ENCODE measurements around the gene EPHA2.

EPHA2 gene

DNA sequence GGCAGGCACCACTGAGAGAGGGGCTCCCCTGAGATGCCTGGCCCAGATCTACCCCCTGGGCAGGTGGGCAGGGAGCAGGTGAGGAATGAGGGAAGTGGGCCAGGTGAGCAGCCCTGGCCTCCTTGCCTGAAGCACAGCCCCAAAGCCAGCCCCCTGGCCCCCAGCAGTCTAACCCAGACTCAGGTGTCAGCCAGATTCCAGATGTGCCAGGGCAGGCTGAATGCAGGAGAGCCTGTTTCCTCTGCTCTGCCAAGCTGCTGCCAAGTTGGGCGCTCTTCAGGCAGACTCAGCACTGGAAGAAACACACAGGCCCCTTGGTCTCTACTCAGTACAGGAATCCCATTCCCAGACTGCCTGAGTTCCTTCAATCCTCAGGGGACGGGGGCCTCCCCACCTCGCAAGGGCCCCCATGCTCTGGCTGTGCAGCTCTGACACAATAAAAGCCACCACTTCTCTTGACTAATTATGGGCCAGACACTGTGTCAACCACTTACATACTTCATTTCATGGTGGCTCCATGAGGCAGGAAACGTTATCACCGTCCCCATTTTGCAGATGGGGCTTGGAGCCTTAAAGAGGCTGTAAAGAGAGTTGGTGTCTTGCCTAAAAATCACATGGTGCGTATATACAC lies 36.2 kb upstream of the EPHA2 start:
- Histone ChIP-seq H3K27me3 (ENCODE audit: control insufficient read depth, insufficient read depth, low read length) (no peaks in the 10 kb centered on the region), H3K27ac (ENCODE audit: low read depth, low read length) (no peak overlapping the region), H3K9ac (ENCODE audit: low read length) (no peak overlapping the region), H3K36me3 (ENCODE audit: control insufficient read depth, insufficient read depth, low read length) (no peaks in the 10 kb centered on the region), H3K4me3 (ENCODE audit: low read length) (no peak overlapping the region), H3K4me1 (ENCODE audit: control insufficient read depth, insufficient read depth, low read length) (no peaks in the 10 kb centered on the region)

DNA sequence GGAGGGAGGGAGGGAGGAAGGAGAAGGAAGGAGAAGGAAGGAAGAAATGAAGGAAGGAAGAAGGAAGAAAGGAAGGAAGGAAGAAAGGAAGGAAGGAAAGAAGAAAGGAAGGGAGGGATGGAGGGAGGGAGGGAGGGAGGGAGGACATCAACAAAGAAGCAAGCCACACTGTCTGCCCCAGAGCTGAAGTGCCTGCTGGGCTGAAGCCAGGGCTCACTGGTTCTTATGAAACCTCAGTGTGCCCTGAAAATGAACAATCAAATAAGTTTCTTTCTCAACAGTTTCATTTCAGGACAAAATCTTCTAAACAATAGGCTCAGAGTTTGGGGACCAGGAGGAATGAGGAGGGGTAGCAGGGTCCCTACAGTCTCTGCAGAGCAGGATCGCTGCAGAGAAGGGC lies 35.4 kb upstream of the EPHA2 start:
- no peaks in the 10 kb centered on the region for H3K36me3 ChIP-seq (ENCODE audit: control insufficient read depth, insufficient read depth, low read length)
- no peak overlapping the region for H3K4me3 ChIP-seq (ENCODE audit: low read length)
- no peak overlapping the region for H3K27ac ChIP-seq (ENCODE audit: low read depth, low read length)
- no peaks in the 10 kb centered on the region for H3K27me3 ChIP-seq (ENCODE audit: control insufficient read depth, insufficient read depth, low read length)
- no peaks in the 10 kb centered on the region for H3K4me1 ChIP-seq (ENCODE audit: control insufficient read depth, insufficient read depth, low read length)
- H3K9ac ChIP-seq (ENCODE audit: low read length), result no peak overlapping the region

DNA sequence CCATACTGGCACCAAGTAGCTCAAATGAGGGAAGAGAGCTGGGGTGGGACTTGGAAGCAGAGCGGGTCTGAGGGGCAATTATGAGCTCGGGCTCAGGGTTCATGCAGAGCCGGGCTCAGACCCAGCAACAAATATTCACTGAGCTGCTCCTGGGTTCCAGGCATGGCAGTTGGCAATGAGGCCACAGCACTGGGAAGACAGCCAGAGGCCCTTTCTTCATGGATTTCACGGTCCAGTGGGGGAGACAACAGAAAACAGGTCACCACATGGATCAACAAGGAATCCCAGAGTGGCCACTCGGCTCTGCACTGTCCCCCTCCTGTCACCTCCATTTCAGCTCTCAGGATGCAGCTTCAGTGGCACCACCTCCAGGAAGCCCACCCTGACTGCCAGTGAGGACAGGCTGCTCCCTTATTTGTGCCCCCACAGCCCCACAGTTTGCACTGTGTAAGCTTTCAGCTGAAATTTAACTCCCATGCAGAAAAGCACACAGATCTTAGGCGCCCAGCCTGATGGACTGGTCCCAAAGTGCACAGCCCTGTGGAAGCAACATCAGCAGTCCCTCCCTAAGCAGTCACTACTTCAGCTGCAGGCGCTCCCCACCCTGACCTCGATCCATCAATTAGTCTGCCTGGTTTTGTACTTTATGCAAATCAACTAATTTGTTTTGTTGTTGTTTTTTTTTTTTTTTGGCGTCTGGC lies 34.2 kb upstream of the EPHA2 start:
- H3K4me1 ChIP-seq (ENCODE audit: control insufficient read depth, insufficient read depth, low read length), result no peaks in the 10 kb centered on the region
- H3K27ac ChIP-seq (ENCODE audit: low read depth, low read length), result no peak overlapping the region

DNA sequence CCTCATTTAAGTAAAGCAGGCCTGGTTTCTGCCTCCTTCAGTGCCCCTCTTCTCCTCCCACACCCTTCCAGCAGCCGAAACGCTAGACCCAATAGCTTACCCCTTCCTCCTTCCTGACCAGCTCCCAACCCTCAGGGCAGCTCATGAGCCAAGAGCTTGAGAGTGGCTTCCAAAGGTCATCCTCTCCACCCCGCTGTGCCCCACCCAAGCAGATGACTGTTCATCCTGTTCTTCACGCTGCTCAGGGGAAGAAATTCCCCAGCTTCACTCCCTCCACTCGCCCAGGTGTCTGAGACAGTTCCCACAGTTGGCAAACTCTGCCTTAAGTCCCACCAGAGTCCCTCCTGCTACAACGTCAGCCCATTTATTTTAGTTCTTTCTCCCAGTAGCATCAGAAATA lies 33.1 kb upstream of the EPHA2 start:
- H3K27me3 ChIP-seq (ENCODE audit: control insufficient read depth, insufficient read depth, low read length), result no peaks in the 10 kb centered on the region
- H3K36me3 ChIP-seq (ENCODE audit: control insufficient read depth, insufficient read depth, low read length), result no peaks in the 10 kb centered on the region
- H3K4me1 ChIP-seq (ENCODE audit: control insufficient read depth, insufficient read depth, low read length), result no peaks in the 10 kb centered on the region
- no peak overlapping the region for H3K27ac ChIP-seq (ENCODE audit: low read depth, low read length)
- H3K9ac ChIP-seq (ENCODE audit: low read length), result no peak overlapping the region
- no peak overlapping the region for H3K4me3 ChIP-seq (ENCODE audit: low read length)

More for the DNA sequence above, 34.2 kb upstream of the EPHA2 start:
- Histone ChIP-seq H3K27me3 (ENCODE audit: control insufficient read depth, insufficient read depth, low read length) (no peaks in the 10 kb centered on the region), H3K36me3 (ENCODE audit: control insufficient read depth, insufficient read depth, low read length) (no peaks in the 10 kb centered on the region), H3K9ac (ENCODE audit: low read length) (no peak overlapping the region), H3K4me3 (ENCODE audit: low read length) (no peak overlapping the region)

DNA sequence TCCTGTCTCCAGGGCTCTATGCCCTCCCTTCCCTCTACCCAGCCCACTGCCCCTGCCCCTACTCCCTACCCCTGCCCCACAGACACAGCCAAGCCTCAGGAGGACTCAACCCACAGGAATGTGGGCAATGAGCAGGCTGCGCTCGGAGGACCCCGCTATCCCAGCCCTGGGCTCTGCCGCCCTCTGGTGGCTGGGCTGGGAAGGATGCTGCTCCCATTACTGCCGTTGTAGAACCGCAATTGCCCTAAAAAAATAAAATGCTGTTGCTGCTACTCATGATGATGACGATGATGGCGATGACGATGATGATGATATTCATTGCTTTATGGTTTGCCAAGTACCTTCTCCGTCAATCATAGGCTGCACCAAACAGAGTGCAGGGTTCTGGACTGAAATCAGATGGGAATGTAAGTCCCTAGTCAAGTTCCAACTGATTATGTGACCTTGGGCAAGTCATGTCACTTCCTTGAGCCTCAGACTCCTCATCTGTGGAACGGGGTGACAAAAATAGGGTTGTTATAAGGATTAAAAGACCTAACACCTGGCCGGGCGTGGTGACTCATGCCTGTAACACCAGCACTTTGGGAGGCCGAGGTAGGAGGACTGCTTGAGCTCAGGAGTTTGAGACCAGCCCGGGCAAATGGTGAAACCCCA lies 32.0 kb upstream of the EPHA2 start:
- H3K9ac ChIP-seq (ENCODE audit: low read length), result no peak overlapping the region
- no peak overlapping the region for H3K27ac ChIP-seq (ENCODE audit: low read depth, low read length)
- no peak overlapping the region for H3K4me3 ChIP-seq (ENCODE audit: low read length)
- no peaks in the 10 kb centered on the region for H3K27me3 ChIP-seq (ENCODE audit: control insufficient read depth, insufficient read depth, low read length)
- H3K36me3 ChIP-seq (ENCODE audit: control insufficient read depth, insufficient read depth, low read length), result no peaks in the 10 kb centered on the region
- H3K4me1 ChIP-seq (ENCODE audit: control insufficient read depth, insufficient read depth, low read length), result no peaks in the 10 kb centered on the region

DNA sequence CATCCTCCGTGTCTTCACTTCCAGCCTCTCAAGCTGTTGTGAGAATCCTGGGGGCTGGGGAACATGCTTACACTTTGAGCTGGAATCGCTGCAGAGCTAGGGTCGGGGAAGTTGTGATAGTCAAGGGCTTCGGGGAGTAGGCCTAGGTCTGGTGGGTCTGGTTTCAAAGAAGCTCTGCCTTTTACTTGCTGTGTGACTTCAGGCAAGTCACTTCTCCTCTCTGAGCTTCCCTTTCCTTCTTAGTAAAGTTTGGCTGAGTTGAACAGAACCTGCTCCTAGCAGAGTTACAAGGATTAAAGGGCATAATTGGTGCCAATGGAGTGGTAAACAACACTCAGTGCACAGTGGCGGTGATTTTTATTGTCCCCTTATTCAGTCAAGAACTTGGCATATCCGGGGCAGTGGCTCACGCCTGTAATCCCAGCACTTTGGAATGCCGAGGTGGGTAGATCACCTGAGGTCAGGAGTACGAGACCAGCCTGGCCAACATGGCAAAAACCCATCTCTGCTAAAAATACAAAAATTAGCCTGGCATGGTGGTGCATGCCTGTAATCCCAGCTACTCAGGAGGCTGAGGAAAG lies 30.9 kb upstream of the EPHA2 start:
- Histone ChIP-seq H3K9ac (ENCODE audit: low read length) (no peak overlapping the region), H3K36me3 (ENCODE audit: control insufficient read depth, insufficient read depth, low read length) (no peaks in the 10 kb centered on the region), H3K27ac (ENCODE audit: low read depth, low read length) (no peak overlapping the region), H3K4me3 (ENCODE audit: low read length) (no peak overlapping the region), H3K27me3 (ENCODE audit: control insufficient read depth, insufficient read depth, low read length) (no peaks in the 10 kb centered on the region), H3K4me1 (ENCODE audit: control insufficient read depth, insufficient read depth, low read length) (peaks cover 8% of the 10 kb centered on the region)

DNA sequence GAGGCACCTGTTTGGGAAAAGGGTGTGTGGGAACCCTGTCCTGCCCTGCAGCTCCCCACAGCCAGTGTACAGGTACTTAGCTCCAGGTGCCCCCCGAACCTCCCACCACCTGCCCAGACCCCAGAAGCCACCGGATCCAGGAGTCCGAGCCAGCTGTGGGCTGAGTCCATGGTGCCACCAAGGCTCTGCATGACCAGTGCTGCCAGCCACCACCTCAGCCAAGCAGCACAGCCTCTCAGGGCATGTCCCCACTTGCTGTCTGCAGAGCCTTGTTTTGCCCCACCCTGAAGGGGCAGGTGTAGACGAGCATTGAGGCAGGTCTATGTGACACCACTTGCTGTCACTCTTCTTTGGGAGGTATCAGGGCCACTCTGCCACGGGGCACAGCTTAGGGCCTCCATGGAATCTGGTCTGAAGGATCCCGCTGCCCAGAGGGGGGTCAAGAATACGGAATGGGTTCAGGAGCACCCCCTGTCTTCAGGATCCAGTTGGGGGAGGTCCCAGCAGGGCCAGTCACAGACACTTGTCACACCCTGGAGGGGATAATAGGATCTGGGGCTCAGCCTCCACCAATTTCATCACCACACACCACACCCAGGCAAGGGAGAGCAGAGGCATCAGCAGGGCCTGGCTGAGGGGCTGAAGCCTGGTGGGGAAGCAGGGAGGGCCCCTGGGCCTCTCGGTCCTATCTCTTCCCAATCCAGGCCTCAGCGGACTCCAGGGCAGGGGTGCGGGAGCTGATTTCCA lies 28.9 kb upstream of the EPHA2 start:
- H3K27ac ChIP-seq (ENCODE audit: low read depth, low read length), result no peak overlapping the region
- no peak overlapping the region for H3K4me3 ChIP-seq (ENCODE audit: low read length)
- no peaks in the 10 kb centered on the region for H3K36me3 ChIP-seq (ENCODE audit: control insufficient read depth, insufficient read depth, low read length)
- H3K27me3 ChIP-seq (ENCODE audit: control insufficient read depth, insufficient read depth, low read length), result no peaks in the 10 kb centered on the region
- H3K4me1 ChIP-seq (ENCODE audit: control insufficient read depth, insufficient read depth, low read length), result peaks cover 15% of the 10 kb centered on the region
- H3K9ac ChIP-seq (ENCODE audit: low read length), result no peak overlapping the region

DNA sequence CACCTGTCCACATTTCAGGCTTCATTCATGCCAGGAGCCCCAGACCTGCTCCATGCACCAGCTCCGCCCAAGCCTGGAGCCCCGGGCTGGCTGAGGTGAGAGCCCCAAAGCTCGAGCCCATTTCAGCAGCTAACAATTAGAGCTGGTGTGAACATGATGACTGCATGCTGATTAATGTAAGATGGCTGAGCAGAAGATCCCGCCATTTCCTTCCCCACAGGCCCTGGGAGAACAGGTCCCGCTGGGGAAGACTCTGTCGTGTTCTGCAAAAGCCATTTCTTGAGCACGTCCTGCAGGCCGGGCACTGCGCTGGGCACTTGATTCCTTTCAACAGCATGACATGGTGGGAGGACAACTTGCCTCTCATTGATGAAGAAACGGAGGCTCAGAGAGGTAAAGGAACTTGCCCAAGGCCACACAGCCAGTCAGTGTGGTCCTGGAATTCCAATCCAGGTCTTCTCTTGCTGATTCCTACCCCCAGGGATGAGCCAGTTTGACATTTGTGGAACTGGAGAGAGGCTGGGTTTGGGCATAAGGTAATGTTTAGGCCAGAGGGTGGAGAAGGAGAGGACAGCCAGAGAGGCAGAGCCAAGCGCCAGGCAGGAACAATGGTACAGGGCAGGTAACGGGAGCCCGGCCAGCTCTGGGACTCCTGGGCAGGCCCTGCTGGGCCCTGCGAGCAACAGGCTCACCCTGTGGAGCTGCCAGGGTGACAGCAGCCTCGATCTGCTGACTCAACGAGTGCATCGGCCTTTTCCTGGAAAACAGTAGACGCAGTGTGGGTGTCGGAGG lies 28.1 kb upstream of the EPHA2 start:
- Histone ChIP-seq H3K4me1 (ENCODE audit: control insufficient read depth, insufficient read depth, low read length) (peaks cover 18% of the 10 kb centered on the region), H3K36me3 (ENCODE audit: control insufficient read depth, insufficient read depth, low read length) (no peaks in the 10 kb centered on the region), H3K9ac (ENCODE audit: low read length) (no peak overlapping the region), H3K4me3 (ENCODE audit: low read length) (no peak overlapping the region), H3K27ac (ENCODE audit: low read depth, low read length) (no peak overlapping the region), H3K27me3 (ENCODE audit: control insufficient read depth, insufficient read depth, low read length) (no peaks in the 10 kb centered on the region)

DNA sequence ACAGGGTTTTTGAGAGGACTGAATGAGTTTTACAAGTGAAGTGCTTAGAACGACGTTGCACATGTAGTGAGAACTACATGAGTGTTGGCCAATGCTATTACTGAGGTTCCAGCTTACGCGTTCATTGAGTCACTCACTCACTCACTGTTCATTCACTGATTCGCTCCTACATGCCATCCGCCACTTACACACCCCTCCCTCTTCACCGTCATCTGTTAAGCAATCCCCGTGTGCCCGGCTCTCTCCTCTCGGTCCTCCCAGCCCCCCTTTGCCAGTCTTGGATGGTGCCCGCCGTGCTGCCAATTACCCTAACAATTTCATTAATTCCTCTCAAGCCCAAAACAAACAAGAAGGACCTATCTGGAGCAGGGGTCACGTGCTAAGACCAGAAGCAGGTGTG lies 27.3 kb upstream of the EPHA2 start:
- Histone ChIP-seq H3K27ac (ENCODE audit: low read depth, low read length) (no peak overlapping the region), H3K4me3 (ENCODE audit: low read length) (no peak overlapping the region), H3K36me3 (ENCODE audit: control insufficient read depth, insufficient read depth, low read length) (no peaks in the 10 kb centered on the region), H3K9ac (ENCODE audit: low read length) (no peak overlapping the region), H3K4me1 (ENCODE audit: control insufficient read depth, insufficient read depth, low read length) (peaks cover 25% of the 10 kb centered on the region), H3K27me3 (ENCODE audit: control insufficient read depth, insufficient read depth, low read length) (no peaks in the 10 kb centered on the region)

DNA sequence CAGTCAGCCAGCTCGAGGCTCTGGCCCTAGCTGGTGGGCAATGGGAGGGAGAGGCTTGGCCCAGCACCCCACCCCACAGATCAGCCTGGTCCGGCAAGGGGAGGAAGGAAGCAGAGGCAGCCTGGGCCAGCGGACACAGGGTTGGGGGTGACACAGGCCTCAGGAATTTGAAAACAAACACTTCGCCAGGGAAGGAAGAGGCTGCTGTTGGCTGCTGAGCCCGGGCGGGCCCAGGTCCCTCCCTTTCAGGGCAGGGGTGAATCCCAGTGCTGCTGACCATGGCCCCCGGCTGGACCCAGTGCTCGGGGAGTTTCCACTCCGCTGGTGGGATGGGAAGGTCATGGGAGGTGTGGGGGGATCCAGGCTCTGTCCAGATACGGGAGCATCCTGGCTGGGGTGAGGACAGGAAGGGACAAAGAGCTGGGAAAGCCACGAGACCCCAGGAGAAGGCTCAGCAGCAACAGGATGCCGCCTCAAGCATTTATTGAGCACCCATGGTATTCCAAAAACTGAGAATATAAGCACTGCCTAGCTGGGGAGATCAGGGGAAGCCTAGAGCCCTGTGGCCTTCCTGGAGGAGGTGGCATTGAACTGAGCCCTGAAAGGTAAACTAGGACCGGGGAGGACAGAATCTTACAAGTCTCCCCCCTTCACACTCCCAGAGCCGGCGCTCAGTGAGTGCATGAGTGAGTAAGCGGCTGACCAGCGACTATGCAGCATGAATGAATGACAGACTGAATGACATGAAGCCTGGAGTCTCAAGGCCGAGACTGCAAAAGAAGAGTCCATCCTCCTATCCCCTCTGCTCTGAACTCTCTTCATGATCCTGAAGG lies 26.2 kb upstream of the EPHA2 start:
- H3K9ac ChIP-seq (ENCODE audit: low read length), result no peak overlapping the region

DNA sequence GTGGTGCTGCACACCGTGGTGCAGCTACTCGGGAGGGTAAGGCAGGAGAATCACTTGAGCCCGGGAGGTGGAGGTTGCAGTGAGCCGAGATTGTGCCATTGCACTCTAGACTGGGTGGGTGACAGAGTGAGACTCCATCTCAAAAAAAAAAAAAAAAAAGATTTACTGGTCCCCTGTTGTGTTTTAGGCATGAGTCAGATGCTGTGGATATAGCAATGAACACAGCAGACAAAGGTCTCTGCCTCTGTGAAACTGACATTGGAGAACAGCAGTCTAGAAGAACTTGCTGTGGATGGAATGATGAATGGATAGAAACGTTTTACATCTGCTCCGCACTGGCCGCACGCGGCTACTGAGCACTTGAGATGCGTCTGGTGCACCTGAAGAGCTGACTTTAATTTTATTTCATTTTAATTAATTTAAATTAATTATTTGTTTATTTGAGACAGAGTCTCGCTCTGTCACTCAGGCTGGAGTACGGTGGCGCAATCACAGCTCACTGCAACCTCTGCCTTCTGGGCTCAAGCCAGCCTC lies 24.5 kb upstream of the EPHA2 start:
- no peak overlapping the region for H3K27ac ChIP-seq (ENCODE audit: low read depth, low read length)

More for the DNA sequence above, 26.2 kb upstream of the EPHA2 start:
- Histone ChIP-seq H3K4me1 (ENCODE audit: control insufficient read depth, insufficient read depth, low read length) (peaks cover 27% of the 10 kb centered on the region), H3K36me3 (ENCODE audit: control insufficient read depth, insufficient read depth, low read length) (no peaks in the 10 kb centered on the region), H3K4me3 (ENCODE audit: low read length) (peak overlapping the region; percentile 14), H3K27me3 (ENCODE audit: control insufficient read depth, insufficient read depth, low read length) (no peaks in the 10 kb centered on the region), H3K27ac (ENCODE audit: low read depth, low read length) (peak overlapping the region; percentile 91)

More for the DNA sequence above, 24.5 kb upstream of the EPHA2 start:
- peaks cover 42% of the 10 kb centered on the region for H3K4me1 ChIP-seq (ENCODE audit: control insufficient read depth, insufficient read depth, low read length)
- no peaks in the 10 kb centered on the region for H3K36me3 ChIP-seq (ENCODE audit: control insufficient read depth, insufficient read depth, low read length)
- H3K27me3 ChIP-seq (ENCODE audit: control insufficient read depth, insufficient read depth, low read length), result no peaks in the 10 kb centered on the region
- no peak overlapping the region for H3K9ac ChIP-seq (ENCODE audit: low read length)
- H3K4me3 ChIP-seq (ENCODE audit: low read length), result no peak overlapping the region

Data from rectal smooth muscle tissue (tissue), 1 donor.